HG03135 (cell line): ENCODE measurements around the gene NFKB1.
"Not testable (repeated sequence)": the region's sequence is repeated elsewhere in the genome, so short reads cannot be mapped to it uniquely, and the experiment has no call there.

ENCODE experiments used
- ATAC-seq: cut with Tn5 transposase; IDR thresholded peaks from one replicate; pipeline ENCODE4 v1.9.1; 2021; ENCODE audit warnings: mild to moderate bottlenecking, moderate library complexity; ENCODE audit not compliant: unreplicated experiment

The NFKB1 gene

DNA sequence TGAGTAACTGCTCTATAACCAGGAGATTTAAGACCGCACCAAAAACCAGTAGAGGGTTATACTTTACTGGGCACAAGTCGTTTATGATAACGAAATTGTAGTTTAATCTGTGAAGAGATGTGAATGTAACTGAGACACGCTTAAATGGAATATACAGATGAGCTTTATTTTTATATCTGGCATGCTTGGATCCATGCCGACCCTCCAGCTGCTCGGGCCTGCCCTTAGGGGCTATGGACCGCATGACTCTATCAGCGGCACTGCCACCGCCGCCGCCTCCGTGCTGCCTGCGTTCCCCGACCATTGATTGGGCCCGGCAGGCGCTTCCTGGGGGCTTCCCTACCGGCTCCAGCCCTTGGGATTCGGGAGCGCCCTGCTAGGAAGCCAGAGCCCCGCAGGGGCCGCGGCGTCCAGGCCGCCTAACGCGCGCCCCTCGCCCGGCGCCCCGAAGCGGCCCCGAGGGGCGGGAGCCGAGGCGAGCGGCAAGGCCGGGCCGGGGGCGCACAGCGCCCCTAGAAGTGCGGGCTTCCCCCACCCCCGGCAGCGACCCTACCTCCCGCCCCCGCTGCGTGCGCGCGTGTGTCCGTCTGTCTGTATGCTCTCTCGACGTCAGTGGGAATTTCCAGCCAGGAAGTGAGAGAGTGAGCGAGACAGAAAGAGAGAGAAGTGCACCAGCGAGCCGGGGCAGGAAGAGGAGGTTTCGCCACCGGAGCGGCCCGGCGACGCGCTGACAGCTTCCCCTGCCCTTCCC, at the start of gene NFKB1:
NFKB1 (plus strand) TSS at position 664 of the 751 bp plus-strand sequence. CDS start 24,160 bp downstream, outside the sequence.
- peak; percentile 61 for ATAC-seq

- no peak for ATAC-seq
These were observed 48.3 kb upstream of the NFKB1 start for GRCh38 chr4:102452854-102453253.

DNA sequence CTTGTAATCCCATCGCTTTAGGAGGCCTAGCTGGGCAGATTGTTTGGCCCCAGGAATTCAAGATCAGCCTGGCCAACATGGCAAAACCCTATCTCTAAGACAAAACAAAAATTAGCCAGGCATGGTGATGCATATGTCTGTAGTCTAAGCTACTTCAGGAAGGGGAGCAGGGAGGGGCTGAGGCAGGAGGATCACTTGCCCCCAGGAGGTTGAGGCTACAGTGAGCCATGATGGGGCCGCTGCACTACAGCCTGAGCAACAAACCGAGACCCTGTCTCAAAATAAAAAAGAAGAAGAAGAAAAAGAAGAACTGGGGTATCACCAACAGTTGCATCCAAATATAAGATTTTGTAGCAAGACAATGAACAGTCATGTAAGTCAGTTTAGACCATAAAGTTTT, 47.3 kb upstream of the NFKB1 start:
- no peak for ATAC-seq

DNA sequence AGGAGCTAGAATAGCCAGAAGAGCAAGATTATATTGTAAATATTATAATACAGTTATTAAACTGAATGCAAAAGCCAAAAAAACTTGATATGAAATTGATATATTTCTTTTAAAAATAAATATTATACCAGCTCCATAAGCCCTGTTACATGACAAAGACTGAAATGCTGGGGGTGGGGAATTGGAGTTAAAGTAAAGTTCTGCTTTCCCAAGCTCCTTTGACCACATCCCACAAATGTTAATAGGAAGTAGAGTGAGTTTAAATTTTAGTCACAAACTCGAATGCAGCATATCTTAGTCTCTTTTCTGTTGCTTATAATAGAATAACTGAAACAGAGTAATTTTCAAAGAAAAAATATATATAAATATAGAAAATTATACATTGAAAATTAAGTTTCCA, 46.9 kb upstream of the NFKB1 start:
- no peak for ATAC-seq

GRCh38 chr4:102454981-102455685, 46.0 kb upstream of the NFKB1 start:
- no peak for ATAC-seq

- ATAC-seq, result no peak
These were observed 45.4 kb upstream of the NFKB1 start for GRCh38 chr4:102455750-102456149.

DNA sequence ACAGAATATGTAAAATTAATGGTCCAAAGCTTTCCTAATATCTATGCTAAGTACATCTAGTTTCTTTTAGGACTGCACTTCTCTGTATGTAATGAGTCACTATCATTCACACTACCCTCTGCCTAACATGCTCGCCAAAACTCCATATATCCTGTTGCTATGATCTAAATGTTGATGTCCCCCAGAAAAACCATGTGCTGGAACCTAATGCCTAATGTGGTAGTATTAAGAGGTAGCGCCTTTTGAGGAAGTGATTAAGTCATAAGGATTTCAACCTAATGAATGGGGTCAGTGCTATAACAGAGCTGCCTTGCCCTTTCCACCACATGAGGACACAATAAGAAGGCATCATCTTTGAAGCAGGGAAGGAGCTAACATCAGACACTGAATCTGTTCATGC, 34.9 kb upstream of the NFKB1 start:
- no peak for ATAC-seq

DNA sequence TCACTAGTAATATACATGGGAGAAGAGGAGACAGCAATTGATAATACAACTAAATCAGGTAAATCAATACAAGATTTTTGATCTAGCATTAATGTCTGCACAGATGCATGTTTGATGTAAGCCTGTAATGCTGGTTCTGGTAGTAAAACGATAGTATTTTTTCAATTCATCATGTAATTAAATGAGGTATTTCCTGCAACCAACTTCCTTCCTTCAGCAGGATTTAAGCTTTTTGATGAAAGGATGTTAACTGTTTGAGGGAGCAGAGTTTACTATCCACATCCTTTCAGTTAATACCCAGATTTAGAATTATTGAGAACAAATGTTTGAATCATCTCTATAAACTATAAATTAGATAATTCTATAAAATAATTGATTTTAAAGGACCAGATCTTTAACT, 31.4 kb upstream of the NFKB1 start:
- ATAC-seq, result no peak

DNA sequence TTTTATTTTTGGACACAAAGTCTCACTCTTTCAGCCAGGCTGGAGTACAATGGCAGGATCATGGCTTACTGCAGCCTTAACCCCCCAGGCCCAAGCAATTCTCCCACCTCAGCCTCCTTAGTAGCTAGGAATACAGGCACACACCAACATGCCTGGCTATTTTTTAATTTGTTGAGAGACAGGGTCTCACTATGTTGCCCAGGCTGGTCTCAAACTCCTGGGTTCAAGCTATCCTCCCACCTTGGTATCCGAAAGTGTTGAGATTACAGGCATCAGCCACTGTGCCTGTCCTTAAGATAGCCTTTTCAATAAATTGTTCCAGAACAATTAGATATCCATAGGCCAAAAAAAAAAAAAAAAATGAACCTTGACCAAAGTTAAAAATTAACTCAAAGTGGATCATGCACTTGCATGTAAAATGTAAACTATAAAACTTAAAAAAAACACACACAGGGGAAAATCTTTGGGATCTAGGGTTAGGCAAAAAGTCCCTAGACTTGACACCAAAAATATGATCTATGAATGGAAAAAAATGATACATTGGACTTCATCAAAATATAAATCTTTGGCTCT, 28.6 kb upstream of the NFKB1 start:
- no peak for ATAC-seq

DNA sequence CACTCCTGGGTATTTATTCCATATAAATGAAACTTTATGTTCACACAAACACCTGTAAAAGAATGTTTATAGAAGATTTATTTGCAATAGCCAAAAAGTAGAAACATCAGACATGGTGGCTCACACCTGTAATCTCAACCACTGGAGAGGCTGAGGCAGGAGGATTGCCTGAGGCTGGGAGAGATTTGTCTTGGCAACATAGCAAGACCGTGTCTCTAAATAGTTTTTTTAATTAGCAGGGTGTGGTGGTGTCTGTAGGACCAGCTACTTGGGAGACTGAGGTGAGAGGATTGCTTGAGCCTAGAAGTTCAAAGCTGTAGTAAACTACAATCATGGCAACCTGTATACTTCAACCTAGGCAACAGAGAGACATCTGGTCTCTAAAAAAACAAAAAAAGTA, 27.7 kb upstream of the NFKB1 start:
- no peak for ATAC-seq

DNA sequence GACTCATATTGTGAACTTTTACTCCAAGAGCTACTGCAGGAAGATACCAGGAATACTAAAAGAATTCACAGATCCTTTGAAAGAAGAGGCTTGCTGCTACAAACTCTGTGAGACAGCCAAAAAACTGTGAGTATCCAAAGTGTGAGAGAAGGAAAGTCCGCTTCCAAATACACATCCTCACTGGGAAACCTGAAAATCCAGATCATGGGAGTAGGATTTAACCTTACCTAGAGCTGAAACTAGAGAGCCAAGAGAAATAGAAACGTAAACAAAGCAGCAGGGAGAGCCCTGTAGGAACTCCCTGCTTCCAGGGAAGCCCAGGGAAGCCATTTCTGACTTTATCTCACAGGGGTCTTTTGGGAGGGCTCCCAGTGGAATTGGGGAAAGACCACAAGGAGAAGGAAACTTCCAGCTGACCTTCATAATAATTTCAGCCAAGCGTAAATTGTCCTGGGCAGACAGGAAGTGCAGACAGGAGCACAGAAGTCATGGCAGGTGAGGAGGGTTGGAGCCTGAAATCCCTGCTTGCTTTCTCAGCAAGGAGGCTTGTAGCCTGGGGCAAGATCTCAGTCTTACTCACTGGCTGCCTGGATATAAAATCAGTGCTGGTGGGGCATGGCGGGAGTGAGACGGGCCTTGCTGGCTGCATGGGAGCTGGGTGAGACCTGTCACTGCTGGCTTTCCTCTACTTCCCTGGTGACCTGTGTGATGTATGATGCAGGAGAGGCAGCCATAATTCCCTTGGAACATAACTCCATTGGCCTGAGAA, 26.2 kb upstream of the NFKB1 start:
- no peak for ATAC-seq

- no peak for ATAC-seq
These were observed 23.5 kb upstream of the NFKB1 start for GRCh38 chr4:102477657-102478056.

DNA sequence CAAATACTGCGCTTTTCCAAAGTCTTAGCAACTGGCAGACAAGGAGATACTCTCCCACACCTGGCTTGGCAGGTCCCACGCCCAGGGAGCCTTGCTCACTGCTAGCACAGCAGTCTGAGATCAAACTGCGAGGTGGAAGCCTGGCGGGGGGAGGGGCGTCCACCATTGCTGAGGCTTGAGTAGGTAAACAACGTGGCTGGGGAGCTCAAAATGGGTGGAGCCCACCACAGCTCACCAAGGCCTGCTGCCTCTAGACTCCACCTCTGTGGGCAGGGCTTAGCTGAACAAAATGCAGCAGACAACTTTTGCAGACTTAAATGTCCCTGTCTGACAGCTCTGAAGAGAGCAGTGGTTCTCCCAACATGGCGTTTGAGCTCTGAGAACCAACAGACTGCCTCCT, 23.0 kb upstream of the NFKB1 start:
- ATAC-seq, result no peak

DNA sequence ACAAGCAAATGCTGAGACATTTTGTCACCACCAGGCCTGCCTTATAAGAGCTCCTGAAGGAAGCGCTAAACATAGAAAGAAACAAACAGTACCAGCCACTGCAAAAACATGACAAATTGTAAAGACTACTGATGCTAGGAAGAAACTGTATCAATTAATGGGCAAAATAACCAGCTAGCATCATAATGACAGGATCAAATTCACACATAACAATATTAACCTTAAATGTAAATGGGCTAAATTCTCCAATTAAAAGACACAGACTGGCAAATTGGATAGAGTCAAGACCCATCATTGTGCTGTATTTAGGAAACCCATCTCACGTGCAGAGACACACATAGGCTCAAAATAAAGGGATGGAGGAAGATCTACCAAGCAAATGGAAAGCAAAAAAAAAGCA, 21.3 kb upstream of the NFKB1 start:
- ATAC-seq, result not testable (repeated sequence)

- ATAC-seq, result no peak
These were observed 18.0 kb upstream of the NFKB1 start for GRCh38 chr4:102483120-102483519.

DNA sequence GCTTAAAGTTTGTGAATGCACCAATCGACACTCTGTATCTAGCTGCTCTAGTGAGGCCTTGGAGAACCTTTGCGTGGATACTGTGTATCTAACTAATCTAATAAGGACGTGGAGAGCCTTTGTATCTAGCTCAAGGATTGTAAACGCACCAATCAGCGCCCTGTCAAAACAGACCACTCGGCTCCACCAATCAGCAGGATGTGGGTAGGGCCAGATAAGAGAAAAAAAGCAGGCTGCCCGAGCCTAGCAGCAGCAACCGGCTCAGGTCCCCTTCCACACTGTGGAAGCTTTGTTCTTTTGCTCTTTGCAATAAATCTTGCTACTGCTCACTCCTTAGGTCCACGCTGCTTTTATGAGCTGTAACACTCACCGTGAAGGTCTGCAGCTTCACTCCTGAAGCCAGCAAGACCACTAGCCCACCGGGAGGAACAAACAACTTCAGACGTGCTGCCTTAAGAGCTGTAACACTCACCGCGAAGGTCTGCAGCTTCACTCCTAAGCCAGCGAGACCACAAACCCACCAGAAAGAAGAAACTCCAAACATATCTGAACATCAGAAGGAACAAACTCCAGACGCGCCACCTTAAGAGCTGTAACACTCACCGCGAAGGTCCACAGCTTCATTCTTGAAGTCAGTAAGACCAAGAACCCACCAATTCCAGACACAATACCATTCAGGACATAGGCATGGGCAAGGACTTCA, 17.0 kb upstream of the NFKB1 start:
- not testable (repeated sequence) for ATAC-seq

GRCh38 chr4:102492531-102493241, 8.5 kb upstream of the NFKB1 start:
- no peak for ATAC-seq

- ATAC-seq, result no peak
These were observed 7.9 kb upstream of the NFKB1 start for GRCh38 chr4:102493257-102493656.

- no peak for ATAC-seq
These were observed 7.4 kb upstream of the NFKB1 start for GRCh38 chr4:102493794-102494193.

DNA sequence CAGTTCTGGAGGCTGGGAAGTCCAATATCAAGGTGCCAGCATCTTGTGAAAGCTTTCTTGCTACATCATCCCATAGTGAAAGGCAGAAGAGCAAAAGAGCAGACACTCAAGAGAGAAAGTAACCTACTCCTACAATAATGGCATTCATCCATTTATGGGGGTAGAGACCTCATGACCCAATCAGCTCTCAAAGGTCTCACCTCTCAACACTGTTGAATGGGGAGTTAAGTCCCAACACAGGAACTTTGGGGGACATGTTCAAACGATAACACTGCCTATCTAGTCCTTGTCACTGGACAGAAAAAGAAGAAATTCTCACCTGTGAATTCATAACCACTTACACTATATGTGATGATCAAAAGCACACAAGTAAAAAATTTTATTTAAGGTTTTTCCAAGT, 6.6 kb upstream of the NFKB1 start:
- no peak for ATAC-seq
